HepG2 (cell line): Measurements from ENCODE around the gene ZNF180. TPM values are rescaled to one million over a fixed set of nuclear protein-coding genes. Genes with fewer than 3 reads are reported as not detected.

Experiments used
- ARID5B ChIP-seq: IDR thresholded peaks from 2 replicates; pipeline ENCODE4 v1.4.0; 2020; ENCODE audit warnings: mild to moderate bottlenecking, missing genetic modification reagents
- ATRX ChIP-seq: sonication (generic); formaldehyde crosslinking; IDR thresholded peaks from 2 replicates; pipeline ENCODE4 v1.4.0; 2020; ENCODE audit warnings: missing genetic modification reagents, borderline replicate concordance
- BCLAF1 ChIP-seq: fragments of 450-650 bp; IDR thresholded peaks from 2 replicates; pipeline ENCODE4 v1.6.1; 2017; ENCODE audit warnings: mild to moderate bottlenecking
- DNMT1 ChIP-seq: sonication (generic); formaldehyde crosslinking; IDR thresholded peaks from 2 replicates; pipeline ENCODE4 v1.5.1; 2020; ENCODE audit warnings: mild to moderate bottlenecking, missing genetic modification reagents
- EED ChIP-seq: sonication (generic); formaldehyde crosslinking; IDR thresholded peaks from 2 replicates; pipeline ENCODE4 v1.5.0; 2020; ENCODE audit warnings: mild to moderate bottlenecking, missing genetic modification reagents
- HNRNPH1 ChIP-seq: fragments of 200-400 bp; formaldehyde crosslinking; optimal IDR thresholded peaks from 2 replicates; pipeline ENCODE3; 2017; ENCODE audit warnings: mild to moderate bottlenecking, low read depth, low read length
- HNRNPK ChIP-seq: fragments of 200-400 bp; formaldehyde crosslinking; IDR thresholded peaks from 2 replicates; pipeline ENCODE4 v1.6.1; 2018; ENCODE audit warnings: low read length, low read depth, moderate library complexity, mild to moderate bottlenecking; ENCODE audit not compliant: poor library complexity, severe bottlenecking
- IKZF1 ChIP-seq: fragments of 450-650 bp; IDR thresholded peaks from 2 replicates; pipeline ENCODE4 v1.7.1; 2016
- JARID2 ChIP-seq: sonication (generic); formaldehyde crosslinking; IDR thresholded peaks from 2 replicates; pipeline ENCODE4 v1.8.1; 2023; ENCODE audit warnings: missing genetic modification reagents, inconsistent platforms; ENCODE audit not compliant: insufficient replicate concordance
- NCOA1 ChIP-seq: sonication (generic); formaldehyde crosslinking; IDR thresholded peaks from 2 replicates; pipeline ENCODE4 v1.9.0; 2021; ENCODE audit warnings: missing genetic modification reagents
- POLR2G ChIP-seq: fragments of 200-400 bp; formaldehyde crosslinking; IDR thresholded peaks from 2 replicates; pipeline ENCODE4 v1.6.1; 2018; ENCODE audit warnings: mild to moderate bottlenecking, low read depth, low read length, moderate library complexity
- SAFB2 ChIP-seq: sonication (generic); formaldehyde crosslinking; IDR thresholded peaks from 2 replicates; pipeline ENCODE4 v1.5.1; 2020; ENCODE audit warnings: missing genetic modification reagents, low read depth, mild to moderate bottlenecking, borderline replicate concordance
- ZKSCAN5 ChIP-seq: sonication (generic); formaldehyde crosslinking; IDR thresholded peaks from 2 replicates; pipeline ENCODE4 v1.5.1; 2020; ENCODE audit warnings: mild to moderate bottlenecking, missing genetic modification reagents
- ZNF337 ChIP-seq: sonication (generic); formaldehyde crosslinking; IDR thresholded peaks from 2 replicates; pipeline ENCODE4 v1.5.1; 2020; ENCODE audit warnings: missing genetic modification reagents, low read depth, mild to moderate bottlenecking, borderline replicate concordance
- ZNF431 ChIP-seq: sonication (generic); formaldehyde crosslinking; IDR thresholded peaks from 2 replicates; pipeline ENCODE4 v1.9.0; 2022; ENCODE audit warnings: missing genetic modification reagents, low read depth, mild to moderate bottlenecking, borderline replicate concordance
- ZNF468 ChIP-seq: sonication (generic); formaldehyde crosslinking; IDR thresholded peaks from 2 replicates; pipeline ENCODE4 v1.8.0; 2022; ENCODE audit warnings: mild to moderate bottlenecking, moderate library complexity, missing genetic modification reagents
- ZNF496 ChIP-seq: sonication (generic); formaldehyde crosslinking; IDR thresholded peaks from 2 replicates; pipeline ENCODE4 v1.8.1; 2023; ENCODE audit warnings: mild to moderate bottlenecking, moderate library complexity, missing genetic modification reagents; ENCODE audit not compliant: insufficient replicate concordance
- ZNF589 ChIP-seq: sonication (generic); formaldehyde crosslinking; conservative IDR thresholded peaks from 2 replicates; pipeline ENCODE4 v1.8.0; 2022; ENCODE audit warnings: mild to moderate bottlenecking, moderate library complexity, missing genetic modification reagents
- ZNF790 ChIP-seq: sonication (generic); formaldehyde crosslinking; IDR thresholded peaks from 2 replicates; pipeline ENCODE4 v1.8.0; 2022; ENCODE audit warnings: missing genetic modification reagents, mild to moderate bottlenecking, borderline replicate concordance
- ZSCAN5A ChIP-seq: sonication (generic); formaldehyde crosslinking; IDR thresholded peaks from 2 replicates; pipeline ENCODE4 v1.8.0; 2022; ENCODE audit warnings: mild to moderate bottlenecking, missing genetic modification reagents, borderline replicate concordance
- polyA plus RNA-seq, 8 experiments: library from polyadenylated mRNA; depleted of rRNA in 3 of 8; stranded (reverse) in 7 of 8; unstranded in 1 of 8; fragments of >200 nt; fragmentation: Illumina TruSeq in 4 of 8; extraction: Trizol in 4 of 8; gene quantifications; 2 replicates each; pipeline versions ENCODE4 v1.2.1 to v1.2.3, GENCODE V29; 2011 to 2016; ENCODE audit warnings: low read depth in 4 of 8, missing spikeins in 1 of 8, mixed read lengths in 1 of 8; ENCODE audit not compliant: insufficient read depth in 1 of 8
- total RNA-seq, 5 experiments: library from RNA; depleted of rRNA; stranded (reverse); fragments of >200 nt; fragmentation: Illumina TruSeq; extraction: Trizol; gene quantifications; 2 replicates each; pipeline ENCODE4 v1.2.3, GENCODE V29; 2016; ENCODE audit warnings: low read depth in 1 of 5

The ZNF180 gene
- total and polyA plus RNA-seq, 2 of the 13 experiments (the other 11 are each of a cell fraction or from before 2014, with no cell fraction given) = 0.92 to 9.3 TPM

- TF ChIP-seq BCLAF1 (no peak), ZSCAN5A (CRISPR knock-in tag) (no peak), NCOA1 (CRISPR knock-in tag) (peak; percentile 58), POLR2G (peak; percentile 90), ARID5B (CRISPR knock-in tag) (peak; percentile 72; the same call in 1 of the 2 replicates), ZNF431 (CRISPR knock-in tag) (peak; percentile 45; the same call in 1 of the 2 replicates), IKZF1 (no peak), DNMT1 (CRISPR knock-in tag) (0 out of 2 replicates have a peak, but pooled peaks have one; percentile 81), JARID2 (CRISPR knock-in tag) (peak; percentile 73), HNRNPH1 (peak; percentile 34), EED (0 out of 2 replicates have a peak, but pooled peaks have one; percentile 81), ZNF496 (CRISPR knock-in tag) (no peak), ZNF589 (CRISPR knock-in tag) (peak; percentile 81), ZNF790 (CRISPR knock-in tag) (no peak), SAFB2 (CRISPR knock-in tag) (peak; percentile 69), ZNF337 (CRISPR knock-in tag) (no peak), ATRX (CRISPR knock-in tag) (no peak), ZKSCAN5 (CRISPR knock-in tag) (no peak), HNRNPK (no peak), ZNF468 (CRISPR knock-in tag) (no peak)
These were observed at the start of gene ZNF180 (continued) for GRCh38 chr19:44499962-44500949.
